Right atrium auricular region (tissue), 2 donors: Measurements from ENCODE around the gene SSX5. TPM values are rescaled to one million over a fixed set of nuclear protein-coding genes. Genes with fewer than 3 reads are reported as not detected.
"Not testable (repeated sequence)": the region's sequence is repeated elsewhere in the genome, so short reads cannot be mapped to it uniquely, and the experiment has no call there.

Experiments
- DNase-seq: peaks from one replicate; pipeline ENCODE4 v3.0.0-alpha.2; 2019; ENCODE audit warnings: low spot score
- H3K27ac ChIP-seq, 2 donors: fragments of 200-600 bp; sonication (generic); 1 replicate in 1 of 2; 2 replicates in 1 of 2; pipeline ENCODE4 v1.5.1; 2016 to 2019
- H3K27me3 ChIP-seq, 2 donors: fragments of 200-600 bp; sonication (generic); one replicate each; pipeline versions ENCODE4 v1.5.1 to v1.6.0; 2017 to 2019
- H3K36me3 ChIP-seq: fragments of 200-600 bp; sonication (generic); one replicate; pipeline ENCODE4 v1.5.1; 2016
- H3K4me1 ChIP-seq, 2 donors: fragments of 200-600 bp; sonication (generic); one replicate each; pipeline versions ENCODE4 v1.5.1 to v1.6.0; 2017 to 2019
- H3K4me3 ChIP-seq, 2 donors: fragments of 200-600 bp; sonication (generic); 1 replicate in 1 of 2; 2 replicates in 1 of 2; pipeline ENCODE4 v1.5.1; 2017 to 2019; ENCODE audit warnings: mild to moderate bottlenecking in 1 of 2, moderate library complexity in 1 of 2
- H3K9me3 ChIP-seq, 2 donors: fragments of 200-600 bp; sonication (generic); one replicate each; pipeline ENCODE4 v1.5.1; 2019
- CTCF ChIP-seq, 2 donors: fragments of 200-600 bp; sonication (generic); IDR thresholded peaks; one replicate each; pipeline ENCODE4 v1.5.1; 2019; ENCODE audit warnings: antibody characterized with exemption in 2 of 2
- total RNA-seq, 2 donors: library from RNA; depleted of rRNA; stranded (reverse); fragments of >200 nt; gene quantifications; one replicate each; pipeline ENCODE4 v1.1.0, GENCODE V29; 2016

SSX5 gene
- total RNA-seq, 2 donors from 2014 or later, result not detected

GRCh38 chrX:48165241-48165640, 31.4 kb downstream of the SSX5 start:
- Histone ChIP-seq H3K36me3 (no peaks in the 10 kb centered on the region), H3K27me3 (no peaks in the 10 kb centered on the region), H3K4me1 (no peaks in the 10 kb centered on the region), H3K27ac (no peak overlapping the region), H3K4me3 (no peak overlapping the region), H3K9me3 (no peaks in the 10 kb centered on the region)
- DNase-seq, result no peak
- no peak for TF ChIP-seq CTCF (IDR thresholded peaks at IDR 0.05)

- Histone ChIP-seq H3K4me1 (no peaks in the 10 kb centered on the region), H3K9me3 (no peaks in the 10 kb centered on the region), H3K27ac (no peak overlapping the region), H3K4me3 (no peak overlapping the region), H3K27me3 (no peaks in the 10 kb centered on the region), H3K36me3 (no peaks in the 10 kb centered on the region)
- TF ChIP-seq CTCF (IDR thresholded peaks at IDR 0.05), result no peak
- DNase-seq, result no peak
These were observed 40.6 kb downstream of the SSX5 start for GRCh38 chrX:48156014-48156413.

- no peaks in the 10 kb centered on the region for H3K27me3 ChIP-seq
- no peak overlapping the region for H3K27ac ChIP-seq
- H3K4me1 ChIP-seq, result no peaks in the 10 kb centered on the region
- no peaks in the 10 kb centered on the region for H3K9me3 ChIP-seq
- H3K36me3 ChIP-seq, result no peaks in the 10 kb centered on the region
- no peak overlapping the region for H3K4me3 ChIP-seq
- no peak for DNase-seq
- TF ChIP-seq CTCF (IDR thresholded peaks at IDR 0.05), result no peak
These were observed 41.8 kb downstream of the SSX5 start for GRCh38 chrX:48154796-48155195.

GRCh38 chrX:48153769-48154168, 42.8 kb downstream of the SSX5 start:
- no peaks in the 10 kb centered on the region for H3K9me3 ChIP-seq
- no peak for DNase-seq
- H3K27me3 ChIP-seq, result no peaks in the 10 kb centered on the region
- no peak overlapping the region for H3K4me3 ChIP-seq
- H3K36me3 ChIP-seq, result no peaks in the 10 kb centered on the region
- TF ChIP-seq CTCF (IDR thresholded peaks at IDR 0.05), result no peak
- H3K4me1 ChIP-seq, result no peaks in the 10 kb centered on the region
- H3K27ac ChIP-seq, result no peak overlapping the region

- H3K4me3 ChIP-seq, H3K27me3 ChIP-seq, H3K4me1 ChIP-seq, H3K36me3 ChIP-seq, DNase-seq, H3K27ac ChIP-seq, H3K9me3 ChIP-seq: not testable (repeated sequence)
These were observed 53.9 kb downstream of the SSX5 start for GRCh38 chrX:48142697-48143096.

- H3K9me3 ChIP-seq, result not testable (repeated sequence)
These were observed 54.6 kb downstream of the SSX5 start for GRCh38 chrX:48141810-48142508.

GRCh38 chrX:48139076-48139475, 57.5 kb downstream of the SSX5 start:
- DNase-seq, H3K4me1 ChIP-seq, H3K36me3 ChIP-seq, H3K9me3 ChIP-seq, H3K27me3 ChIP-seq, H3K4me3 ChIP-seq, H3K27ac ChIP-seq: not testable (repeated sequence)

More at GRCh38 chrX:48141810-48142508, 54.6 kb downstream of the SSX5 start:
- not testable (repeated sequence) for H3K27me3 ChIP-seq, H3K4me1 ChIP-seq, DNase-seq, H3K27ac ChIP-seq, H3K36me3 ChIP-seq, H3K4me3 ChIP-seq

Other genes starting within 250 kb of the SSX5 start
- 1 to 10 TPM; 2.0 to 2.4 TPM for gene ZNF182, start 192.8 kb downstream of the SSX5 start, total RNA-seq
- not detected for gene SPACA5, start 189.8 kb downstream of the SSX5 start, total RNA-seq
- gene ZNF630, start 125.2 kb downstream of the SSX5 start, total RNA-seq, result 1 to 10 TPM; 2.7 to 3.9 TPM
- gene SPACA5B, start 66.2 kb downstream of the SSX5 start, total RNA-seq, result not detected
- not detected for gene SSX1, start 58.6 kb upstream of the SSX5 start, total RNA-seq
- not detected for gene SSX3, start 159.9 kb upstream of the SSX5 start, total RNA-seq
- not detected for gene SSX4, start 186.7 kb upstream of the SSX5 start, total RNA-seq
- gene SSX4B, start 215.2 kb upstream of the SSX5 start, total RNA-seq, result not detected